T follicular helper cell (primary cell): ENCODE data around the gene EMC9.
"Not testable (repeated sequence)": the region's sequence is repeated elsewhere in the genome, so short reads cannot be mapped to it uniquely, and the experiment has no call there.

Experiments used
- DNase-seq: peaks from one replicate; pipeline ENCODE4 v3.0.0-alpha.2; 2020; ENCODE audit warnings: low read depth

The EMC9 gene

GRCh38 chr14:24108336-24108874 lies 33.0 kb downstream of the EMC9 start:
- DNase-seq: no peak

DNA sequence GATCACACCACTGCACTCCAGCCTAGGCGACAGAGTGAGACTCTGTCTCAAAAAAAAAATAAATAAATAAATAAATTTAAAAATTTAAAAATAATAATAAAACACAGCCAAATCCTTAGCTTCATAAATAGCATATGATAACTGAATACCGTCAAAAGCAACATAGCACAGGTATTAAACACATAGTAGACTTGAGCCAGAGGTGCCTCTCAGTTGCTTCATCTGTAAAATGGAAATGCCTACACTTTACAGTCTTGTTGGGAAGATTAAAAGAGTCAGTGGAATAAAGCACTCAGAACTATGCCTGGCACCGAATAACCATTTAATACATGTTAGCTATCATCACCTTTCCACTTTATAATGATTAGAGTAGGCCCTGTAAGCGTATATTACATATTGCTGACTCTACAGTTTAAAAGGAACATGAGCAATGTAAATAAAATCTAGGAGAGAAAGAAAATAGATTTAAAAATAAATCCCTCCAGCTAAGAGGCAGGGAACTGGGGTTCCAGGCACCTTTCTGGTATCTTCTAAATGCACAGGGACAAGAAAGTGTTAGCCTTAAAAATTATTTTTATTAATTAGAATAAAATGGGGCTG lies 34.6 kb downstream of the EMC9 start:
- DNase-seq: no peak

DNA sequence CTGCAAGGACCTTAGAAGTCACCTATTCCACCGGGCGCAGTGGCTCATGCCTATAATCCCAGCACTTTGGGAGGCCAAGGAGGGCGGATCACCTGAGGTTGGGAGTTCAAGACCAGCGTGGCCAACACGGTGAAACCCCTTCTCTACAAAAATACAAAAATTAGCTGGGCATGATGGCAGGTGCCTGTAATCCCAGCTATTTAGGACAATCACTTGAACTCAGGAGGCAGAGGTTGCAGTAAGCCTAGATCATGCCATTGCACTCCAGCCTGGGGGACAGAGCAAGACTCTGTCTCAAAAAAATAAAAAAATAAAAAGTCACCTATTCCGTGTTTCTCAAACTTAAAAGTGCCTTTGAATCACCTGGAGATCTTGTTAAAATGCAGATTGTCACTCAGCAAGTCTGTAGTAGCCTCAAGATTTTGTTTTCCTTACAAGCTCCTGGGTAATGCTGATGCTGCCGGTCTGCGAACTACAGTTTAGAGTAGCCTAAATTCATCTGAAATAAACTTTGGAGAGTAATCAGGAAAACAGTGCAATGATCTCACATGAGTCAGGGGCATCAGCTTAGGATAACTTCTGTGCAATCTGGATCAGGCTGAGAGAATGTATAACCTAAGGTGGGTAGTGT lies 35.7 kb downstream of the EMC9 start:
- not testable (repeated sequence) for DNase-seq

DNA sequence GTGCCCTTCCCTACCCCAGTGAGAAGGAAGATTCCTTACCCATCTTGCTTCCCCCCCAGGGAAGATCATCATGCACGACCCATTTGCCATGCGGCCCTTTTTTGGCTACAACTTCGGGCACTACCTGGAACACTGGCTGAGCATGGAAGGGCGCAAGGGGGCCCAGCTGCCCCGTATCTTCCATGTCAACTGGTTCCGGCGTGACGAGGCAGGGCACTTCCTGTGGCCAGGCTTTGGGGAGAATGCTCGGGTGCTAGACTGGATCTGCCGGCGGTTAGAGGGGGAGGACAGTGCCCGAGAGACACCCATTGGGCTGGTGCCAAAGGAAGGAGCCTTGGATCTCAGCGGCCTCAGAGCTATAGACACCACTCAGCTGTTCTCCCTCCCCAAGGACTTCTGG lies 37.9 kb downstream of the EMC9 start:
- no peak for DNase-seq

- DNase-seq: no peak
Measured at GRCh38 chr14:24102357-24103048, 38.9 kb downstream of the EMC9 start.

DNA sequence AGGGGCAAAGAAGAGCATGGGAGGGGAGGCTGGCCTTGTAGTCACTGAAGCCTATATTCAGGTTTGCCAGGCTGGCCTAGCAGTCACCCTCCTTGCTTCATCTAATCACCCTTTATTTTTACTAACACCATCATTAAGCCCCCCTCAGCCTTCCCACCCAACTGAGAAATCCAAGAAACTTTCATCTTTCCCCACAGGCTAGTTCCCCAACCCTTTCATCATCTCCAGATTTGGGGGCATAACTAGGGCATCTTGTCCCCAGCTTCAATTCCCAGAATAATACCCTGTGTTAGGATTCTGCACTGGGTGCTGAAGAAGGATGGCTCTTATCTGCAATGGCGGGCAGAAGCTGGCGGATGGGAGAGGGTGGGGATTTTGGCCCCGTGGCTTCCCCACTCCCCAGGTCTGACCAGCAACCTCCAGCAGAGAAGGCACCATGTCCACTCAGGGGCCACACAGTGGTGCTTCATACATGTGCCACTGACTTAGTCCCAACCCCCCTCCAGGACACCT lies 40.4 kb downstream of the EMC9 start:
- DNase-seq: no peak

- DNase-seq: no peak
Measured at GRCh38 chr14:24100197-24100981, 41.0 kb downstream of the EMC9 start.

- DNase-seq: no peak
Measured at GRCh38 chr14:24098927-24099813, 42.2 kb downstream of the EMC9 start.

DNA sequence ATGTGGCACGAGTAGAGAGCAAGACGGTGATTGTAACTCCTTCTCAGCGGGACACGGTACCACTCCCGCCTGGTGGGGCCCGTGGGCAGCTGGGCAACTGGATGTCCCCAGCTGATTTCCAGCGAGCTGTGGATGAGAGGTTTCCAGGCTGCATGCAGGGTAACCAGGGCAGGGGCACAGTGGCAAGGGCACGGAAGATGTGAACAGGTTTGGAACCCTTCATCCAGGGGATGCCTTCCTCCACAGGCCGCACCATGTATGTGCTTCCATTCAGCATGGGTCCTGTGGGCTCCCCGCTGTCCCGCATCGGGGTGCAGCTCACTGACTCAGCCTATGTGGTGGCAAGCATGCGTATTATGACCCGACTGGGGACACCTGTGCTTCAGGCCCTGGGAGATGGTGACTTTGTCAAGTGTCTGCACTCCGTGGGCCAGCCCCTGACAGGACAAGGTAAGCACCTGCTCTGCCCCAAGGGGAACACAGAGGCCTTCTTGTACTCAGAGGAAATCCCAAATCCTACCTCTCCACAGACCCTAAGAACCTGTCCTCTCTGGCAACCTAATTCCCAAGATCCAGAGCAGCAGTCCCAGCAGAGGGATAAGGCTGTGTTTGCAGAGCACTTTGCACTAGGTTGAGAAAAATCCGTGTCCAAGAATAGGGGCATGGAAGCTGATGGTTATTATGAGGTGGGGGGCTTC lies 43.0 kb downstream of the EMC9 start:
- DNase-seq: no peak

GRCh38 chr14:24096545-24097181 lies 44.7 kb downstream of the EMC9 start:
- DNase-seq: no peak

GRCh38 chr14:24095271-24096068 lies 45.9 kb downstream of the EMC9 start:
- DNase-seq: no peak

GRCh38 chr14:24094841-24095270 lies 46.5 kb downstream of the EMC9 start:
- DNase-seq: no peak

DNA sequence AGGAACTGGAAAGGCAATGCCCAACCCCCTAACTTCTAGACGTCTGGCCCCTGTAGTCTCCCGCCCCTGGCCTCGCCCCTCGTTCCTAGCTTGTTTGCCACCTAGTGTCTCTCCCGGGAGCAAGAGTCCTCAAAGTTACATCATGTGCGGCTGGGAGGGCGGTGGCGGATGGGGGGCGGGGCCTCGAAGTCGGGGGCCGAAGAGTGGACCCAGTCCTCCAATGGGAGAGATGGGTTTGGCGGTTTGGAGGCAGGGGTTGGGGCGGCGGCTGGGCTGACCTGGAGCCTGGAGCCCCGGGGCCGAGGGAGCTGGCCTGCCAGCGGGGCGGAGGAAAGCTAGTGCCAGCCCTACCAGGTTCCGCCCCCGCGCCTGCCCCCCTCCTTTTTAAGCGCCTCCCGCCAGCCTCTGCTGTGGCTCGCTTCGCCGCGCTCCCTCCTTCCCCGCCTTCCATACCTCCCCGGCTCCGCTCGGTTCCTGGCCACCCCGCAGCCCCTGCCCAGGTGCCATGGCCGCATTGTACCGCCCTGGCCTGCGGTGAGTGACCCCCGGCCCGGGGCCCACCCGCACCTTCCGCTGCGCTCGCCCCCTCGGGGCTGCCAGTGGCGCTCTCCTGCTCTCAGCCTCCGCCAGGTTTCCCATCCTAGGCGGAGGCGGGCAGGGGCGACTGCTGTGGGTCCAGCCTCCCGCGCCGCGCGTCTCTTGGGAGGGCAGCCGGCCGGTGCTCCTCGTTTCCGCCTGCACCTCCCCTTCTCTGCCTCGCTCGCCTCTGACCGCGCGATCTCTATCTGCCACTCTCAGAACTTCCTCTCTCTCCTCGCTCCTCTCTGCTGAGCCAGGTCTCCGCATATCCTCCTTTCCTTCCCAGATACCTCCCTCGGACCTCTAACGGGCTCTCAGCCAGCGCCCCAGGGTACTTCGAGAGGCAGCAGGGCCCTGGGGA lies 47.2 kb downstream of the EMC9 start, which contains the start of gene PCK2:
TSS of gene PCK2 (plus strand) at position 411 of the 940 bp plus-strand sequence. CDS start at position 506, 95 bp downstream.
- peak; percentile 54 for DNase-seq

GRCh38 chr14:24093207-24093900 lies 48.0 kb downstream of the EMC9 start:
- DNase-seq: no peak

- DNase-seq: no peak
Measured at GRCh38 chr14:24092505-24093206, 48.7 kb downstream of the EMC9 start.

DNA sequence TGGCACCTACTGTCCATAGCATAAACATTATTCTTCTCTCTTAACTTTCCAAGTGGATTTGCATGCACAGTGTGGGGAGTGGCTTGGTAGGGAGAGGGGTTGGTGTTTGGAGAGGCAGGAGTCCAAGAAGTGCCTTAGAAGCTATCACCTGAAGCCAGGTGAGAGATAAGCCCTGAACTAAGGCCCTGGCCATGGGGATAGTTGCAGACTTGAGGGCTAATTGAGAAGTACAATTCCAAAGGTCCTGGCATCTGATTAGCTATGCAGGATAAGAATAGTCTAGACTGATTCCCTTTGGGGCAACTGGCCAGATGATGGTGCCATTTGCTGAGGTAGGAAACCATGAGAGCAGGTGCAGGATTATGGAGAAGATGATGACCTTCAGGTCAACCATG lies 49.3 kb downstream of the EMC9 start:
- DNase-seq: no peak
